Spleen (tissue), 11 donors: ENCODE results near the gene TNP2. TPM values are rescaled to one million over a fixed set of nuclear protein-coding genes. Genes with fewer than 3 reads are reported as not detected.

Experiments used
- DNase-seq: peaks from one replicate; pipeline ENCODE4 v3.0.0-alpha.2; 2020
- H3K27ac ChIP-seq, 8 donors: fragments of 200-600 bp; sonication (generic) in 7 of 8; 1 replicate in 4 of 8; 2 replicates in 4 of 8; pipeline versions ENCODE4 v1.5.0 to v1.8.0; 2016 to 2021; ENCODE audit warnings: inconsistent platforms in 4 of 8, mild to moderate bottlenecking in 4 of 8, moderate library complexity in 1 of 8
- H3K27me3 ChIP-seq, 7 donors: fragments of 200-600 bp; sonication (generic) in 6 of 7; replicated peaks in 1 of 7; 1 replicate in 4 of 7; 2 replicates in 3 of 7; pipeline versions ENCODE4 v1.5.0 to v1.8.0; 2016 to 2021; ENCODE audit warnings: inconsistent platforms in 3 of 7, mild to moderate bottlenecking in 1 of 7
- H3K36me3 ChIP-seq, 6 donors: fragments of 200-600 bp; sonication (generic) in 5 of 6; 1 replicate in 4 of 6; 2 replicates in 2 of 6; pipeline versions ENCODE4 v1.5.0 to v1.8.0; 2016 to 2021; ENCODE audit warnings: inconsistent platforms in 2 of 6
- H3K4me1 ChIP-seq, 6 donors: fragments of 200-600 bp; sonication (generic) in 5 of 6; 1 replicate in 3 of 6; 2 replicates in 3 of 6; pipeline versions ENCODE4 v1.5.0 to v1.8.0; 2016 to 2021; ENCODE audit warnings: inconsistent platforms in 3 of 6
- H3K4me3 ChIP-seq, 8 donors: fragments of 200-600 bp; sonication (generic) in 7 of 8; 1 replicate in 4 of 8; 2 replicates in 4 of 8; pipeline versions ENCODE4 v1.5.0 to v1.8.0; 2016 to 2021; ENCODE audit warnings: inconsistent platforms in 4 of 8, mild to moderate bottlenecking in 4 of 8, moderate library complexity in 2 of 8
- H3K9me3 ChIP-seq, 8 donors: fragments of 200-600 bp; sonication (generic) in 7 of 8; 1 replicate in 4 of 8; 2 replicates in 4 of 8; pipeline versions ENCODE4 v1.5.0 to v1.8.0; 2016 to 2021; ENCODE audit warnings: inconsistent platforms in 4 of 8
- POLR2A ChIP-seq, 3 donors: fragments of 450-650 bp; IDR thresholded peaks; one replicate each; pipeline ENCODE4 v1.5.1; 2017; ENCODE audit warnings: antibody characterized with exemption in 3 of 3, mild to moderate bottlenecking in 1 of 3
- POLR2AphosphoS5 ChIP-seq, 3 donors: sonication (generic); formaldehyde crosslinking; IDR thresholded peaks; one replicate each; pipeline ENCODE4 v1.5.1; 2017; ENCODE audit warnings: antibody characterized with exemption in 3 of 3
- WGBS, 5 donors: extraction: QIAGEN DNeasy Blood & Tissue Kit in 3 of 5; methylation state at CpG; one replicate each; pipeline versions ENCODE4 v1.1.5 to v1.1.7; 2013 to 2018; 5-methylcytosine and 5-hydroxymethylcytosine counted together
- intact Hi-C: fragments of 100-400 bp; cut with DNase I; formaldehyde crosslinking; loops from one replicate; pipeline ENCODE4 v1.15.0; 2023; ENCODE audit warnings: low total_unique reads
- polyA plus RNA-seq, 3 donors: library from polyadenylated mRNA; stranded (reverse); fragments of 200-250 nt; gene quantifications; one replicate each; pipeline ENCODE4 v1.2.1, GENCODE V29; 2013
- total RNA-seq, 7 donors: library from RNA; depleted of rRNA in 3 of 7; stranded (reverse); fragments of >200 nt in 3 of 7; fragmentation: NEBNext Ultra II Directional in 4 of 7; extraction: Animal tissue kit (Norgen Biotek cat#: 25700) in 4 of 7; gene quantifications; one replicate each; pipeline versions ENCODE4 v1.1.0 to v1.2.1, GENCODE V29; 2016 to 2021
- TF ChIP-seq, protein P1 (sequence below), 11 experiments: fragments of 200-600 bp in 7 of 11; fragments of 450-650 bp in 4 of 11; sonication (generic) in 4 of 11; IDR thresholded peaks in 8 of 11; conservative IDR thresholded peaks in 3 of 11; 1 replicate in 7 of 11; 2 replicates in 4 of 11; pipeline versions ENCODE4 v1.4.0 to v1.8.0; 2016 to 2021; ENCODE audit warnings: antibody characterized with exemption in 11 of 11, inconsistent platforms in 4 of 11, mild to moderate bottlenecking in 1 of 11
- donor health status: healthy with polysubstance abuse.
- donor health status: DM: no; HTN: no; CAD: no; lungs with moderate emphysema.
- donor health status: DM: no; HTN: no; CAD: no.
- donor health status: Bipolar disorder and iron deficiency.
- donor health status: healthy.
- donor health status: DM: no; HTN: no; CAD: no.
- donor health status: DM: yes; HTN: yes; CAD: no.

Gene TNP2
- total and polyA plus RNA-seq, 10 donors: not detected

DNA sequence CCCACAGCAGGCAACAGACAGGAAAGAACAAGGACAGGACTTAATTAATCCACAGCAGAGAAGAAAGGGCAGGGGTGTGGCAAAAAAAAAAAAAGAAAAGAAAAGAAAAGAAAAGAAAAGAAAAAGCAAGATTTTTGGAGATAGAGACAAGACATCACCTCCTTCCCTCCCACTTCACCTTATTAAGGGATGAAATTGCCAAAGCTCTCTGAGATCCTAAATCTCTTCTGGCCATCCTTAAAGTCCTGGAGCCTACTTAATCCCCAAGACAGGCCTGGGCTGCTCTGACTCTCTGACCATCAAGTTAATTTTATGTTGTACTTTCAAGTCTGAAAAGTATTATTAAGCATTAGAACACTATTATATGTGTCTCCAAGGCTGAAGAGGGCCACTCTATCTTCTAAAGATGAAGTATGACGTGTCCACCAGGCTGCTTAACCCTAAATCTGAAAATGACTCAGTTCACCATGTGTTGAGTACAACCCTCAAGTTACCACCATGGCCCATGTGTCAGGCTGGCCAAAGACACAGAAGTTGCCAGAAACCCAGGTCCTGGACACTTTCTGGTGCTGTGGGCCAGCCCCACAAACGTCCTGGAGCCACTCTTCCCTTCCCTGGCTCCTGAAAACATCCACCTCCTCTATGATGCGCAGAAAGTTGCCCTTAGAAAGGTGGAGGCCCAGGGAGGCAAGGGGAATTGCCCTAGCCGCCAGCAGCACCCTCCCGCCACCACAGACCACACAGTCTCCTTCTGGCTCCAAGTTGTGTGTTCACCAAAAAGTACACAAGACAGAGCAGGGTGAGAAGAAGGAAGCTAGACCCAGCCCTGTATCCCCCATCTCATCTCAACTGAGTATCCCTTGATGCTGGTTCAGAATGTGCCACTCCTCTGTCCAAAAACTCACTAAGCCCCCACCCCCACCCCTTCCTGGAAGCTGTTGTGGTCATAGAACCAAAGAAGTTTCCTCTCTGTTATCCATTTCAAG, 15.8 kb downstream of the TNP2 start:
- peak overlapping the region in 4 of 8 donors; percentile 96 to 99 (median 98) for H3K27ac ChIP-seq
- H3K4me1 ChIP-seq: peaks cover 23 to 64% (median 51%) of the 10 kb centered on the region in 6 donors
- whole genome bisulfite sequencing, 5 donors: 61 to 79% (median 70%) methylated on average over 5 of the region's 5 CpGs
- peak overlapping the region; percentile 61 to 97 (median 89) for H3K4me3 ChIP-seq
- intact Hi-C loops: no loop called here
- H3K27me3 ChIP-seq: peaks cover 0 to 8% (median 0%) of the 10 kb centered on the region in 7 donors
- DNase-seq: no peak
- no peaks in the 10 kb centered on the region for H3K9me3 ChIP-seq
- peaks cover 0 to 38% (median 0%) of the 10 kb centered on the region in 6 donors for H3K36me3 ChIP-seq
- peak in 1 of 3 donors; percentile 35 for TF ChIP-seq POLR2AphosphoS5 (IDR thresholded peaks at IDR 0.05)
- TF ChIP-seq POLR2A (IDR thresholded peaks at IDR 0.05): no peak

DNA sequence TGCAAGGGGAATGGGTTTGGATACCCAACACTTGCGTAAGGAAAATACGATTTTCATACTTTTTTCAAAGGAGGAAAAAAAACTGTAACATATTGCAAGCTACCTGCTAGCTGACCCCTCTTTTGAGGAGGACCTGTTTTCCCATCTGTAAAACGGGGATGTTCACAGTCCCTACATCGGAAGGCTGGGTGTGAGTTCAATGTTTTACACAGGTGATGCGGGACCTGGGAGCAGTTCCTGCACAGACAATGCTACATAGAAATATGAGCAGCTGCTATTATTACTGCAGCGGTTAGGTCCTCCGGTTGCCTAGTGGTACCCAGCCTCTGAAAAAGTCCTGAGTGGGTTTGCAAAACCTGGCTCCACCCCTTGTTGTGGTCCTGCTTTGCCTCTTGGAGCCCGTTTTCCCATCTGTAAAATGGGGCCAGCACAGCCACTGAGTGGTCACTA, 16.6 kb downstream of the TNP2 start:
- intact Hi-C loops: no loop called here

DNA sequence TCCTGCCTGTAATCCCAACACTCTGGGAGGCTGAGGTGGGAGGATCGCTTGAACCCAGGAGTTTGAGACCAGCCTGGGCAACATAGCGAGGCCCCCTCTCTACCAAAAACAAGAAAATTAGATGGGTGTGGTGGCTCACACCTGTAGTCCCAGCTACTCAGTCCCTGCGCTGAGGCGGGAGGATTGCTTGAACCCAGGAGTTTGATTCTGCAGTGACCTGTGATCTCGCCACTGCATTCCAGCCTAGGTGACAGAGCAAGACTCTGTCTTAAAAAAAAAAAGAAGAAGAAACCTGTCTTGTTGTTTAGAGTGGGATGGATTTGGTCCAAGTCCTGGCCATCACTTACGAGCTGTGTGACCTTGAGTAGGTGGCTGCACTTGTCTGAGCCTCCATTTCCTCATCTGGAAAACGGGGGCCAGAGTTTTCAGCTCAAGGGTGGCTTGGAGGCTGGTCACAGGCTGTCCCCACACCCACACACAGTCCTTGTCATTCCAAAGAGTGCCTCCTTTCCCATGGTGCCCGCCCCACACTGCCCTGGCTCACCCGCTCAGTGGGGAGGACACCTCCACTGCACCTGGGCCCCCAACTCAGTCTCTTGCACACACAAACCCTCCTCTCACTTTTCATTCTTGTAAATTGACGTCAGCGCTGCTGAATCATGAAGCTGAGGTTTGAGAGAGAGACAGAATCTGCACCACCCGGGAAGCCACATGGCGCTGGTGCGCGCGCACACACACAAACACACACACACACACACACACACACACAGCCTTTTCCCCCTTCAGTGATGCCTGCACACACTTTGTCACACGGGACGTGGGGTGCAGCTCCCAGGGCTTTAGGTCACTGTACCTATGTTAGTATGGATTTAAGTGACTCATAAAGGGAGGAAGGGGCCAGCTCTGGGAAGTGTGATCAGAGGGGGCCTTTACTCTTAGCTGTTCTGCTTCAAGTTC, 17.3 kb downstream of the TNP2 start:
- intact Hi-C loops: no loop called here
- Histone ChIP-seq H3K27ac (peak overlapping the region in 4 of 8 donors; percentile 38 to 99 (median 96)), H3K9me3 (no peaks in the 10 kb centered on the region), H3K4me1 (peaks cover 13 to 49% (median 37%) of the 10 kb centered on the region in 6 donors), H3K36me3 (peaks cover 0 to 38% (median 0%) of the 10 kb centered on the region in 6 donors), H3K4me3 (peak overlapping the region in 6 of 8 donors; percentile 20 to 97 (median 91)), H3K27me3 (peaks cover 0 to 8% (median 0%) of the 10 kb centered on the region in 7 donors)
- peak; percentile 85 for DNase-seq
- TF ChIP-seq POLR2AphosphoS5 (IDR thresholded peaks at IDR 0.05): peak; percentile 54 to 73 (median 70)
- no peak for TF ChIP-seq POLR2A (IDR thresholded peaks at IDR 0.05)
- WGBS, 5 donors: 61 to 76% (median 71%) methylated on average over 18 of the region's 18 CpGs

More for the DNA sequence above, 16.6 kb downstream of the TNP2 start:
- peak overlapping the region in 6 of 8 donors; percentile 20 to 97 (median 91) for H3K4me3 ChIP-seq
- H3K9me3 ChIP-seq: no peaks in the 10 kb centered on the region
- peaks cover 0 to 38% (median 0%) of the 10 kb centered on the region in 6 donors for H3K36me3 ChIP-seq
- TF ChIP-seq POLR2A (IDR thresholded peaks at IDR 0.05): no peak
- TF ChIP-seq, protein P1, sequence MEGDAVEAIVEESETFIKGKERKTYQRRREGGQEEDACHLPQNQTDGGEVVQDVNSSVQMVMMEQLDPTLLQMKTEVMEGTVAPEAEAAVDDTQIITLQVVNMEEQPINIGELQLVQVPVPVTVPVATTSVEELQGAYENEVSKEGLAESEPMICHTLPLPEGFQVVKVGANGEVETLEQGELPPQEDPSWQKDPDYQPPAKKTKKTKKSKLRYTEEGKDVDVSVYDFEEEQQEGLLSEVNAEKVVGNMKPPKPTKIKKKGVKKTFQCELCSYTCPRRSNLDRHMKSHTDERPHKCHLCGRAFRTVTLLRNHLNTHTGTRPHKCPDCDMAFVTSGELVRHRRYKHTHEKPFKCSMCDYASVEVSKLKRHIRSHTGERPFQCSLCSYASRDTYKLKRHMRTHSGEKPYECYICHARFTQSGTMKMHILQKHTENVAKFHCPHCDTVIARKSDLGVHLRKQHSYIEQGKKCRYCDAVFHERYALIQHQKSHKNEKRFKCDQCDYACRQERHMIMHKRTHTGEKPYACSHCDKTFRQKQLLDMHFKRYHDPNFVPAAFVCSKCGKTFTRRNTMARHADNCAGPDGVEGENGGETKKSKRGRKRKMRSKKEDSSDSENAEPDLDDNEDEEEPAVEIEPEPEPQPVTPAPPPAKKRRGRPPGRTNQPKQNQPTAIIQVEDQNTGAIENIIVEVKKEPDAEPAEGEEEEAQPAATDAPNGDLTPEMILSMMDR (IDR thresholded peaks at IDR 0.05 in 8 of 11, conservative IDR thresholded peaks at IDR 0.05 in 3 of 11): no peak
- no peak for TF ChIP-seq POLR2AphosphoS5 (IDR thresholded peaks at IDR 0.05)
- H3K27me3 ChIP-seq: peaks cover 0 to 8% (median 0%) of the 10 kb centered on the region in 7 donors
- WGBS, 5 donors: 70 to 85% (median 81%) methylated on average over 8 of the region's 8 CpGs
- peaks cover 19 to 56% (median 44%) of the 10 kb centered on the region in 6 donors for H3K4me1 ChIP-seq
- DNase-seq: no peak
- peak overlapping the region in 4 of 8 donors; percentile 38 to 99 (median 96) for H3K27ac ChIP-seq

DNA sequence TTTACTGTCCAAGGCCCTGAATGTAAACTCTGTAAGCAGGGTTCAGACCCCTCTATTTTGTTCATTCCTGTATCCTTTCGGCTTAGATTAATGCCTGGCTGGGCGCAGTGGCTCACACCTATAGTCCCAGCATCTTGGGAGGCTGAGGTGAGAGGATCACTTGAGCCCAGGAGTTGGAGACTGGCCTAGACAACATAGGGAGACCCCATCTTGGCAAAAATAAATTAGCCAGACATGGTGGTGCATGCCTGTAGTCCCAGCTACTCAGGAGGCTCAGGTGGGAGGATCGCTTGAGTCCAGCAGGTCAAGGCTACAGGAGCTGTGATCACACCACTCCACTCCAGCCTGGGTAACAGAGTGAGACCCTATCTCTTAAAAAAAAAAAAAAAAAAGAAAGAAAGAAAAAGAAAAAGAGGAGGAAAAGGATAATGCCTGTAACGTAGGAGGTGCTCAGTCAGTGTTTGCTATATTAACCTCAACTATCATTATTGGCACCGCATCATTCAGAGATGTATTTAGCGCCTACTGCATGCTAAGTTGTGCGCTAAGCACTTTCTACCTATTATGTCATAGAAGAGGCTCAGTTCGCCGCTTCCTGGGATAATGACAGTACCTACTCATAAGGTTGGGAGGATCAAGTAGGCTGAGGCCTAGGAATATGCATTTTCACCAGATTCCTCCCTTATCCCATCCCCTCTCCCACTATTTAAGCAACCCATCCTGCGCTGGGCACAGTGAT, 18.2 kb downstream of the TNP2 start:
- Histone ChIP-seq H3K36me3 (peaks cover 0 to 38% (median 0%) of the 10 kb centered on the region in 6 donors), H3K27me3 (peaks cover 0 to 8% (median 0%) of the 10 kb centered on the region in 7 donors), H3K9me3 (no peaks in the 10 kb centered on the region), H3K4me1 (peaks cover 12 to 48% (median 33%) of the 10 kb centered on the region in 6 donors), H3K4me3 (no peak overlapping the region), H3K27ac (peak overlapping the region in 4 of 8 donors; percentile 38 to 99 (median 96))
- 95 to 96% (median 95%) methylated on average over 10 of the region's 10 CpGs for WGBS, 5 donors
- no peak for DNase-seq
- intact Hi-C loops: no loop called here
- peak in 1 of 3 donors; percentile 10 for TF ChIP-seq POLR2AphosphoS5 (IDR thresholded peaks at IDR 0.05)
- TF ChIP-seq POLR2A (IDR thresholded peaks at IDR 0.05): no peak
